GM19324 (cell line): ENCODE results near the gene NRG4.
A peak's percentile ranks its signal among the peaks of the same experiment; 100 is the strongest.
"Not testable (repeated sequence)": the region's sequence is repeated elsewhere in the genome, so short reads cannot be mapped to it uniquely, and the experiment has no call there.

ENCODE experiments used
- ATAC-seq: cut with Tn5 transposase; IDR thresholded peaks from one replicate; pipeline ENCODE4 v1.9.1; 2021; ENCODE audit warnings: mild to moderate bottlenecking, moderate library complexity; ENCODE audit not compliant: unreplicated experiment, low FRiP score

The NRG4 gene

GRCh38 chr15:75928680-75929608, 83.3 kb downstream of the NRG4 start:
- ATAC-seq, result no peak

- ATAC-seq, result no peak
These were observed 84.6 kb downstream of the NRG4 start for GRCh38 chr15:75927601-75928000.

GRCh38 chr15:75926931-75927330, 85.3 kb downstream of the NRG4 start:
- ATAC-seq, result no peak

- no peak for ATAC-seq
These were observed 86.8 kb downstream of the NRG4 start for GRCh38 chr15:75925440-75925839.

GRCh38 chr15:75924576-75924975, 87.6 kb downstream of the NRG4 start:
- ATAC-seq, result no peak

GRCh38 chr15:75923756-75924155, 88.5 kb downstream of the NRG4 start:
- no peak for ATAC-seq

DNA sequence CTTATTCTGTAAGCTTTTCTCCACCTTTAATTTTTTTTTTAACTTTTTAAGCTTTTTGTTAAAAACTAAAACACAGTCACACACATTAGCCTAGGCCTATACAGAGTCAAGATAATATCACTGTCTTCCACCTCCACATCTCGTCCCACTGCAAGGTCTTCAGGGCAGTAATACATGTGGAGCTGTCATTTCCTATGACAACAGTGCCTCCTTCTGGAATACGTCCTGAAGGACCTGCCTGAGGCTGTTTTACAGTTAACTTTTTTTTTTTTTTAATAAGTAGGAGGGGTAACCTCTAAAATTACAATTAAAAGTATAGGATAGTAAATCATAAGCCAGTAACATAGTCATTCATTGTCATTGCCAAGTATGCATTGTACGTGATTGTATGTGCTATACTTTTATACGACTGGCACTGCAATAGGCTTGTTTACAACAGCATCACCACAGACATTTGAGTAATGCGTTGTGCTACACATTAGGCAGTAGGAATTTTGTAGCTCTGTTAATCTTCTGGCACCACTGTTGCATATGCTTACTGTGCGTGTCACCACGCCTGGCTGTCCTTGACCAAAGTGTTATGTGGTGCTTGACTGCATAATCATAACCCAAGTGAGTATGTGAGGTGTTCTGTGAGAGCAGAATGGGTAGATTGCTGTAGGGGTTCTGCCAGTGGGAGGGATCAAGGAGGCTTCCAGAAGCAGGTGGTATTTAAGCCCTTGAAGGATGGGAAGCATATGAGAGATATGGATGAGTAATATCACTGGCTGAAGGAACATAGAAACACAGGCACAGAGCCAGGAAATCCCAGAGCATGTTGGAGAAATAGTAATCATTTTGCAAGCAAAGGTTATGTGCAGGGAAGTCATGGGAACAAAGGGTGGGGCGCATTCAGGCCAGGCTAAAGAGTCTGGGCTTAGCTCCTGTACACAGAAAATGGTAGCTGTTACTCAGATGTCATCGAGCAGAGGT, 90.2 kb downstream of the NRG4 start:
- no peak for ATAC-seq

GRCh38 chr15:75920079-75920478, 92.1 kb downstream of the NRG4 start:
- no peak for ATAC-seq

DNA sequence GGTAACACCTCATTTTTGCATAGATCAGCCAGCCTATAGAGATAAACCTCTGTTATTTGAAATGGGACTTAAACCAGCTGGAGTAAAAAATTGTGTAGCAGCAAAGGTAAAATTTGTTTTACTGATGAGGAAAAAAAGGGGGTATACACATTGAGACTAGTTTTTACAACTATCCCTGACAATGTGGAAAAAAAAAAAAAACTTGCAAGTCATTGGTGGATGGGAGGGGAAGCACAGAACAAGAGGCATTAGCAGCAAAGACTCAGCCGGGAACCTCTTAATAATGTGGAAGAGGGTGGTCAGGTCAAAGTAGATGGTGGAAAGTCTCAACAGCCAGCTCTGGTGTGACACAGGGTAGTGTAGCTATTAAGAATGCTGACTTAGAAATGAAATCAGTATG, 94.1 kb downstream of the NRG4 start:
- ATAC-seq, result no peak

GRCh38 chr15:75916978-75917377, 95.2 kb downstream of the NRG4 start:
- ATAC-seq, result no peak

DNA sequence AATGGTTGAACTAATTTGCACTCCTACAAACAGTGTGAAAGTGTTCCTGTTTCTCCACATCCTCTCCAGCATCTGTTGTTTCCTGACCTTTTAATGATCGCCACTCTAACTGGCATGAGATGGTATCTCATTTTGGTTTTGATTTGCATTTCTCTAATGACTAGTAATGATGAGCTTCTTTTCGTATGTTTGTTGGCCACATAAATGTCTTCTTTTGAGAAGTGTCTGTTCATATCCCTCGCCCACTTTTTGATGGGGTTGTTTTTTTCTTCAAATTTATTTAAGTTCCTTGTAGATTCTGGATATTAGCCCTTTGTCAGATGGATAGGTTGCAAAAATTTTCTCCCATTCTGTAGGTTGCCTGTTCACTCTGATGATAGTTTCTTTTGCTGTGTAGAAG, 101.9 kb downstream of the NRG4 start:
- not testable (repeated sequence) for ATAC-seq

DNA sequence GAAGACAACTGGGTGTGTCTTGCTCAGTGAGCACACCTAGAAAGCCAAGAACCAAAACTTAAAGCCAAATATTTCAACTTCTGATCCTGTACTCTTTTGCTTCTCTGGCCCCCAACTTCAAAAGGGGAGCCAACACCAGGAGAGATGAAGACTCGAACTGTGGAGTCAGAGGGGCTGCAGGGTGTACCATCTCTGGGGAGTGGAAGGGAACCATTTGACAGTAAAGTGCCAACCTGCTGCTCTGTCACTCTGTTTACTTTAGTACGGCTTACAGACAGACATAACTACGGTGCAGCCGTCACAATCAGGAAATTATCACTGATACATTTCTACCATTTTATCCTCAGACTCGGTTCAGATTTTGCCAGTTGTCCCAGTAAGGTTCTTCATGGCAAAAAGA, 107.0 kb downstream of the NRG4 start:
- ATAC-seq, result no peak

DNA sequence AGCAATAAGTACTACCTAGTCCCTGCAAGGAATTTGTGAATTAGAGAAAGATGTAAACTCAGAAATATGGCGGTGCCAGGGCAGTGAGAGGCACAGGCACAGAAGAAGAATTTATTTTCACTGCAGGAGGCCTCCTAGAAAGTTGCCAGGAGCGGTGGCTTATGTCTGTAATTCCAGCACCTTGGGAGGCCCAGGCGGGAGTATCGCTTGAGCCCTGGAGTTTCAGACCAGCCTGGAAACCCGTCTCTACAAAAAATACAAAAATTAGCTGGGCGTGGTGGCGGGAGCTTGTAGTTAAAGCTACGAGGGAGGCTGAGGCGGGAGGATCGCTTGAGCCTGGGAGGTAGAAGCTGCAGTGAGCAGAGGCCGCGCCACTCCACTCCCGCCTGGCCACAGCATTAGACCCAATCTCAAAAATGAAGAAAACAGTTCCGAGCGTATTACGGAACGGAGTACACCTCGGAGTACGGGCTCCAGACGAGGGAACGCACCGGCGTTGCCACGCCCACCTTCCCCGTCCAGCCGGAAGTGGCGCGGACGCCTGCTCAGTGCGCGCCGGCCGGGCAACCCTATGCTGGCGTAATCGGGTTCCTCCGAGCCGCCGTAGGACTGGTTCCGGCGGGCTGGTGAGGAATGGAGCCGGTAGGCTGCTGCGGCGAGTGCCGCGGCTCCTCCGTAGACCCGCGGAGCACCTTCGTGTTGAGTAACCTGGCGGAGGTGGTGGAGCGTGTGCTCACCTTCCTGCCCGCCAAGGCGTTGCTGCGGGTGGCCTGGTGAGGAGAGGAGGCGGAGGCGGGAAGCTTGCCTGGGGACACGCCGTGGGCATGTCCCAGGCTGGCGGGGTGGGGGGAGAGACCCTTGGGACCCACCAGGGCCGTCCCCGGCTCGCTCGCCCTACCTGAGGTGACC, 108.6 kb downstream of the NRG4 start, which contains the start of gene FBXO22:
Gene FBXO22 (plus strand): TSS at position 548 of the 909 bp plus-strand sequence. CDS start 86 bp downstream, at position 634.
- peak; percentile 85 for ATAC-seq

- ATAC-seq, result no peak
These were observed 110.1 kb downstream of the NRG4 start for GRCh38 chr15:75902129-75902557.

GRCh38 chr15:75900577-75900976, 111.6 kb downstream of the NRG4 start:
- ATAC-seq, result no peak

DNA sequence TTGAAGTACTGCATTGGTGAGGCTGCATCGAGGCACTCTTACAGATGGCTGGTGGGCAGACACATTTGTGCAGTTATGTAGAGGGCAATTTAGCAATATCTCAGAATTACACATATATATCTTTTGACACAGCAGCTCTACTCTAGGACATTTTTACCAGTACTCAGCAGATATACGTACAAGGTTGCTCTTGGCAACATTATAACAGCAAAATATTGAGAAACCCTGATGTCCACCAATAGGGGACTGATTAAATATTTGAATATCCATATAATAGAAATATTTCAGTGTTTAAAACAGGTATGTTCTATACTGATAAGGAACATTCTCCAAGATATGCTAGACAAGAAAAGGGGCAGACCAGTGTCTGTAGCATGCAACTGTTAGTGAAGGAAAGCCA, 116.5 kb downstream of the NRG4 start:
- no peak for ATAC-seq

GRCh38 chr15:75891895-75892294, 120.3 kb downstream of the NRG4 start:
- no peak for ATAC-seq
